IMR-90 (cell line): Measurements from ENCODE around the gene PPP1R3D.

ENCODE experiments used
- MAZ ChIP-seq: IDR thresholded peaks from 2 replicates; pipeline ENCODE4 v1.6.1; 2012; ENCODE audit warnings: low read depth, mild to moderate bottlenecking, low read length, improper control_type of control experiment, moderate library complexity, borderline replicate concordance
- POLR2A ChIP-seq: IDR thresholded peaks from 2 replicates; pipeline ENCODE4 v1.6.1; 2012; ENCODE audit warnings: mild to moderate bottlenecking, low read depth, low read length
- RCOR1 ChIP-seq: IDR thresholded peaks from 2 replicates; pipeline ENCODE4 v1.6.1; 2012; ENCODE audit warnings: mild to moderate bottlenecking, low read length, improper control_type of control experiment; ENCODE audit not compliant: insufficient replicate concordance
- RFX5 ChIP-seq: IDR thresholded peaks from 2 replicates; pipeline ENCODE4 v1.8.0; 2012; ENCODE audit warnings: low read depth, mild to moderate bottlenecking, low read length, moderate library complexity
- TF ChIP-seq, protein P1 (sequence below): conservative IDR thresholded peaks from 2 replicates; pipeline ENCODE4 v1.5.1; 2012; ENCODE audit warnings: mild to moderate bottlenecking, low read depth, low read length, improper control_type of control experiment

GRCh38 chr20:59939879-59940128 is 301 bp downstream of the PPP1R3D start:
- TF ChIP-seq, protein P1, sequence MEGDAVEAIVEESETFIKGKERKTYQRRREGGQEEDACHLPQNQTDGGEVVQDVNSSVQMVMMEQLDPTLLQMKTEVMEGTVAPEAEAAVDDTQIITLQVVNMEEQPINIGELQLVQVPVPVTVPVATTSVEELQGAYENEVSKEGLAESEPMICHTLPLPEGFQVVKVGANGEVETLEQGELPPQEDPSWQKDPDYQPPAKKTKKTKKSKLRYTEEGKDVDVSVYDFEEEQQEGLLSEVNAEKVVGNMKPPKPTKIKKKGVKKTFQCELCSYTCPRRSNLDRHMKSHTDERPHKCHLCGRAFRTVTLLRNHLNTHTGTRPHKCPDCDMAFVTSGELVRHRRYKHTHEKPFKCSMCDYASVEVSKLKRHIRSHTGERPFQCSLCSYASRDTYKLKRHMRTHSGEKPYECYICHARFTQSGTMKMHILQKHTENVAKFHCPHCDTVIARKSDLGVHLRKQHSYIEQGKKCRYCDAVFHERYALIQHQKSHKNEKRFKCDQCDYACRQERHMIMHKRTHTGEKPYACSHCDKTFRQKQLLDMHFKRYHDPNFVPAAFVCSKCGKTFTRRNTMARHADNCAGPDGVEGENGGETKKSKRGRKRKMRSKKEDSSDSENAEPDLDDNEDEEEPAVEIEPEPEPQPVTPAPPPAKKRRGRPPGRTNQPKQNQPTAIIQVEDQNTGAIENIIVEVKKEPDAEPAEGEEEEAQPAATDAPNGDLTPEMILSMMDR = no peak
- no peak for TF ChIP-seq POLR2A
- no peak for TF ChIP-seq MAZ
- TF ChIP-seq RCOR1 = no peak
- TF ChIP-seq RFX5 = no peak
